ENCODE measurements around the gene KIR2DL1. TPM values are rescaled to one million over a fixed set of nuclear protein-coding genes. Genes with fewer than 3 reads are reported as not detected.

KIR2DL1 gene
- total and polyA plus RNA-seq, 2 of the 4 experiments (the other 2 are of a cell fraction), result not detected

DNA sequence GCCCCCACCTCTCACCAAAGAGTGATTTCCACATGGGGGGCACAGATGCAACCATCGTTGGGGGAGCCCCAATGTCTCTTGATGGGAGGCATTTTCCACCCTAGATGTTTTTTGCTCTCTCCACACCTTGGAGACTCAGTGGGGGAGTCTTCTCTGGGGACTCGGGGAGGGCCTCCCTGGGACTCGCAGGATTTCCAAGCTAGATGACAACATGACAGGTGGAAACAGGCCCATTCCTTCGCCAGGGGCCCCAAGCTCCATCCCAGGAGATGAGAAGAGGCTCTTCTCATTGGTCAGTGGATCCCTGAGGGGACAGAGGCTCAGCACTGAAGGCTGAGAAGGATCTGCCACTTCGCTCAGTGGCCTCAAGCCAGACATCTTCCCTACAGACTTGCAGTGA lies 21.1 kb downstream of the KIR2DL1 start:
- in situ Hi-C loops (cut with MboI; ENCODE audit: low sequenced_read_pairs), result no loop called here
- H3K56ac ChIP-seq (ENCODE audit: extremely low read depth, insufficient read depth, low read length), result no peak overlapping the region
- intact Hi-C loops (cut with micrococcal nuclease), result no loop called here
- H3K79me1 ChIP-seq (ENCODE audit: low read depth in 1 of 2, low read length in 2 of 2), result no peaks in the 10 kb centered on the region
- H3K27me3 ChIP-seq (ENCODE audit: control insufficient read depth, insufficient read depth, low read length), result no peaks in the 10 kb centered on the region
- H2BK120ac ChIP-seq (ENCODE audit: low read depth, low read length), result no peak overlapping the region
- H3K18ac ChIP-seq (ENCODE audit: low read depth, low read length), result no peak overlapping the region
- H2AK5ac ChIP-seq (ENCODE audit: low read depth, low read length), result no peak overlapping the region
- H2AFZ ChIP-seq (replicated peaks; ENCODE audit: low read length, poor library complexity), result no peak overlapping the region
- no peak overlapping the region for H3K9ac ChIP-seq (ENCODE audit: low read depth, low read length)
- no peak overlapping the region for H3K23ac ChIP-seq (ENCODE audit: low read depth, low read length)
- no peaks in the 10 kb centered on the region for H3K9me1 ChIP-seq (ENCODE audit: insufficient read depth, low read length)
- no peaks in the 10 kb centered on the region for H3K4me1 ChIP-seq (ENCODE audit: control insufficient read depth, insufficient read depth, low read length)
- BruUV-seq (replicated peaks), result no TSS peak
- no peak overlapping the region for H3K4ac ChIP-seq (ENCODE audit: low read depth, low read length)
- H4K5ac ChIP-seq (ENCODE audit: low read depth, low read length), result no peak overlapping the region
- no peak overlapping the region for H3K4me2 ChIP-seq (ENCODE audit: low read depth, low read length)
- ATAC-seq (ENCODE audit: low read depth) (no peak), DNase-seq (no peak)
- no peak overlapping the region for H2BK5ac ChIP-seq (ENCODE audit: low read depth, low read length, poor library complexity, severe bottlenecking)
- no peaks in the 10 kb centered on the region for H4K20me1 ChIP-seq (ENCODE audit: insufficient read depth, low read length)
- no peak overlapping the region for H3K27ac ChIP-seq (ENCODE audit: insufficient read depth, low read length)
- ChIA-PET POLR2A (ENCODE audit: unreplicated experiment) (no interaction called here), CTCF (no interaction called here)
- H4K91ac ChIP-seq (ENCODE audit: insufficient read depth, low read depth, low read length), result no peak overlapping the region
- H2AK9ac ChIP-seq (replicated peaks; ENCODE audit: low read depth, low read length, poor library complexity), result no peak overlapping the region
- H3K4me3 ChIP-seq (ENCODE audit: insufficient read depth, low read depth, low read length), result no peak overlapping the region
- H2BK15ac ChIP-seq (ENCODE audit: low read depth, low read length), result no peak overlapping the region
- peaks cover 27% of the 10 kb centered on the region for H3K9me3 ChIP-seq (ENCODE audit: control insufficient read depth, insufficient read depth, low read length)
- no peak overlapping the region for H2BK20ac ChIP-seq (ENCODE audit: low read depth, low read length)
- dilution Hi-C loops (cut with HindIII; ENCODE audit: low sequenced_read_pairs, unreplicated experiment), result no loop called here
- TF ChIP-seq, protein P1, sequence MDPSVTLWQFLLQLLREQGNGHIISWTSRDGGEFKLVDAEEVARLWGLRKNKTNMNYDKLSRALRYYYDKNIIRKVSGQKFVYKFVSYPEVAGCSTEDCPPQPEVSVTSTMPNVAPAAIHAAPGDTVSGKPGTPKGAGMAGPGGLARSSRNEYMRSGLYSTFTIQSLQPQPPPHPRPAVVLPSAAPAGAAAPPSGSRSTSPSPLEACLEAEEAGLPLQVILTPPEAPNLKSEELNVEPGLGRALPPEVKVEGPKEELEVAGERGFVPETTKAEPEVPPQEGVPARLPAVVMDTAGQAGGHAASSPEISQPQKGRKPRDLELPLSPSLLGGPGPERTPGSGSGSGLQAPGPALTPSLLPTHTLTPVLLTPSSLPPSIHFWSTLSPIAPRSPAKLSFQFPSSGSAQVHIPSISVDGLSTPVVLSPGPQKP (IDR thresholded peaks at IDR 0.05; ENCODE audit: borderline replicate concordance, low read depth, low read length), result no peak
- no peak for TF ChIP-seq MAFK (IDR thresholded peaks at IDR 0.05; ENCODE audit: low read depth, low read length)
- TF ChIP-seq, protein P2, sequence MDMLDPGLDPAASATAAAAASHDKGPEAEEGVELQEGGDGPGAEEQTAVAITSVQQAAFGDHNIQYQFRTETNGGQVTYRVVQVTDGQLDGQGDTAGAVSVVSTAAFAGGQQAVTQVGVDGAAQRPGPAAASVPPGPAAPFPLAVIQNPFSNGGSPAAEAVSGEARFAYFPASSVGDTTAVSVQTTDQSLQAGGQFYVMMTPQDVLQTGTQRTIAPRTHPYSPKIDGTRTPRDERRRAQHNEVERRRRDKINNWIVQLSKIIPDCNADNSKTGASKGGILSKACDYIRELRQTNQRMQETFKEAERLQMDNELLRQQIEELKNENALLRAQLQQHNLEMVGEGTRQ (IDR thresholded peaks at IDR 0.05; ENCODE audit: low read depth, low read length), result no peak
- TF ChIP-seq CHD1 (IDR thresholded peaks at IDR 0.05; ENCODE audit: low read depth, low read length), result no peak
- no peak for TF ChIP-seq BHLHE40 (IDR thresholded peaks at IDR 0.05; ENCODE audit: low read depth, low read length)
- TF ChIP-seq CEBPB (IDR thresholded peaks at IDR 0.05; ENCODE audit: low read depth, low read length), result no peak
- TF ChIP-seq SMC3 (IDR thresholded peaks at IDR 0.05; ENCODE audit: low read depth, low read length), result no peak
- no peak for TF ChIP-seq MXI1 (IDR thresholded peaks at IDR 0.05; ENCODE audit: borderline replicate concordance, low read depth, low read length)
- TF ChIP-seq, protein P3, sequence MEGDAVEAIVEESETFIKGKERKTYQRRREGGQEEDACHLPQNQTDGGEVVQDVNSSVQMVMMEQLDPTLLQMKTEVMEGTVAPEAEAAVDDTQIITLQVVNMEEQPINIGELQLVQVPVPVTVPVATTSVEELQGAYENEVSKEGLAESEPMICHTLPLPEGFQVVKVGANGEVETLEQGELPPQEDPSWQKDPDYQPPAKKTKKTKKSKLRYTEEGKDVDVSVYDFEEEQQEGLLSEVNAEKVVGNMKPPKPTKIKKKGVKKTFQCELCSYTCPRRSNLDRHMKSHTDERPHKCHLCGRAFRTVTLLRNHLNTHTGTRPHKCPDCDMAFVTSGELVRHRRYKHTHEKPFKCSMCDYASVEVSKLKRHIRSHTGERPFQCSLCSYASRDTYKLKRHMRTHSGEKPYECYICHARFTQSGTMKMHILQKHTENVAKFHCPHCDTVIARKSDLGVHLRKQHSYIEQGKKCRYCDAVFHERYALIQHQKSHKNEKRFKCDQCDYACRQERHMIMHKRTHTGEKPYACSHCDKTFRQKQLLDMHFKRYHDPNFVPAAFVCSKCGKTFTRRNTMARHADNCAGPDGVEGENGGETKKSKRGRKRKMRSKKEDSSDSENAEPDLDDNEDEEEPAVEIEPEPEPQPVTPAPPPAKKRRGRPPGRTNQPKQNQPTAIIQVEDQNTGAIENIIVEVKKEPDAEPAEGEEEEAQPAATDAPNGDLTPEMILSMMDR (conservative IDR thresholded peaks at IDR 0.05; ENCODE audit: low read depth, low read length), result no peak
- TF ChIP-seq FOS (IDR thresholded peaks at IDR 0.05; ENCODE audit: low read depth, low read length), result no peak
- TF ChIP-seq MAZ (IDR thresholded peaks at IDR 0.05; ENCODE audit: borderline replicate concordance, low read depth, low read length), result no peak
- TF ChIP-seq RFX5 (IDR thresholded peaks at IDR 0.05; ENCODE audit: low read depth, low read length), result no peak
- no peak for TF ChIP-seq RAD21 (IDR thresholded peaks at IDR 0.05; ENCODE audit: low read length)
- H3K36me3 ChIP-seq (ENCODE audit: control insufficient read depth, insufficient read depth, low read length), result no peaks in the 10 kb centered on the region
- no peak overlapping the region for H4K8ac ChIP-seq (ENCODE audit: low read depth in 2 of 2, low read length in 2 of 2)
- no CpG with 5 or more reads among the region's 5 CpGs for WGBS, 2 experiments (ENCODE audit: extremely low coverage in 2 of 2, insufficient read length in 1 of 2)
- H3K14ac ChIP-seq (replicated peaks; ENCODE audit: low read depth, low read length), result no peak overlapping the region

Data from IMR-90 (cell line).